HepG2 (cell line): ENCODE results near the gene PNKD. TPM values are rescaled to one million over a fixed set of nuclear protein-coding genes. Genes with fewer than 3 reads are reported as not detected.

Experiments used
- EP300 ChIP-seq, 3 experiments: sonication (generic) in 1 of 3; formaldehyde crosslinking in 1 of 3; IDR thresholded peaks; 2 replicates each; pipeline versions ENCODE4 v1.5.1 to v1.6.1; 2011 to 2020; ENCODE audit warnings: low read depth in 2 of 3, low read length in 2 of 3, borderline replicate concordance in 1 of 3, improper control_type of control experiment in 1 of 3, mild to moderate bottlenecking in 1 of 3, missing genetic modification reagents in 1 of 3, moderate library complexity in 1 of 3
- GABPA ChIP-seq, 2 experiments: IDR thresholded peaks; 2 replicates each; pipeline ENCODE4 v1.6.1; 2011 to 2016; ENCODE audit warnings: low read depth in 2 of 2, low read length in 1 of 2, missing biosample characterization in 1 of 2, missing genetic modification characterization in 1 of 2
- HNRNPLL ChIP-seq: fragments of 200-400 bp; formaldehyde crosslinking; IDR thresholded peaks from 2 replicates; pipeline ENCODE4 v1.6.1; 2017; ENCODE audit warnings: mild to moderate bottlenecking, low read depth, low read length; ENCODE audit not compliant: poor library complexity, severe bottlenecking
- JDP2 ChIP-seq: sonication (generic); formaldehyde crosslinking; IDR thresholded peaks from 2 replicates; pipeline ENCODE4 v1.8.1; 2022; ENCODE audit warnings: missing genetic modification reagents, borderline replicate concordance
- MIER2 ChIP-seq: IDR thresholded peaks from 2 replicates; pipeline ENCODE4 v1.6.1; 2016; ENCODE audit warnings: missing biosample characterization, missing genetic modification reagents
- MTF1 ChIP-seq: sonication (generic); formaldehyde crosslinking; IDR thresholded peaks from 2 replicates; pipeline ENCODE4 v1.5.0; 2020; ENCODE audit warnings: missing genetic modification reagents
- POLR2G ChIP-seq: fragments of 200-400 bp; formaldehyde crosslinking; IDR thresholded peaks from 2 replicates; pipeline ENCODE4 v1.6.1; 2018; ENCODE audit warnings: mild to moderate bottlenecking, low read depth, low read length, moderate library complexity
- SIN3A ChIP-seq: IDR thresholded peaks from 2 replicates; pipeline ENCODE4 v1.6.1; 2011; ENCODE audit warnings: low read depth, mild to moderate bottlenecking, control low read depth, low read length, borderline replicate concordance
- ZNF207 ChIP-seq: fragments of 450-650 bp; IDR thresholded peaks from 2 replicates; pipeline ENCODE4 v1.6.1; 2016; ENCODE audit warnings: antibody characterized with exemption, borderline replicate concordance
- ZNF225 ChIP-seq: sonication (generic); formaldehyde crosslinking; IDR thresholded peaks from 2 replicates; pipeline ENCODE4 v1.4.0; 2020; ENCODE audit warnings: mild to moderate bottlenecking, missing genetic modification reagents
- ZNF431 ChIP-seq: sonication (generic); formaldehyde crosslinking; IDR thresholded peaks from 2 replicates; pipeline ENCODE4 v1.9.0; 2022; ENCODE audit warnings: missing genetic modification reagents, low read depth, mild to moderate bottlenecking, borderline replicate concordance
- ZNF839 ChIP-seq: sonication (generic); formaldehyde crosslinking; IDR thresholded peaks from 2 replicates; pipeline ENCODE4 v1.4.0; 2020; ENCODE audit warnings: missing genetic modification reagents, mild to moderate bottlenecking, borderline replicate concordance
- polyA plus RNA-seq, 8 experiments: library from polyadenylated mRNA; depleted of rRNA in 3 of 8; stranded (reverse) in 7 of 8; unstranded in 1 of 8; fragments of >200 nt; fragmentation: Illumina TruSeq in 4 of 8; extraction: Trizol in 4 of 8; gene quantifications; 2 replicates each; pipeline versions ENCODE4 v1.2.1 to v1.2.3, GENCODE V29; 2011 to 2016; ENCODE audit warnings: low read depth in 4 of 8, missing spikeins in 1 of 8, mixed read lengths in 1 of 8; ENCODE audit not compliant: insufficient read depth in 1 of 8
- total RNA-seq, 5 experiments: library from RNA; depleted of rRNA; stranded (reverse); fragments of >200 nt; fragmentation: Illumina TruSeq; extraction: Trizol; gene quantifications; 2 replicates each; pipeline ENCODE4 v1.2.3, GENCODE V29; 2016; ENCODE audit warnings: low read depth in 1 of 5
- TF ChIP-seq, protein P1 (sequence below): sonication (generic); formaldehyde crosslinking; IDR thresholded peaks from 2 replicates; pipeline ENCODE4 v1.4.0; 2020; ENCODE audit warnings: missing genetic modification reagents, borderline replicate concordance
- TF ChIP-seq, protein P2 (sequence below): sonication (generic); formaldehyde crosslinking; IDR thresholded peaks from 2 replicates; pipeline ENCODE4 v1.5.0; 2020; ENCODE audit warnings: mild to moderate bottlenecking, missing genetic modification reagents
- TF ChIP-seq, protein P3 (sequence below): sonication (generic); formaldehyde crosslinking; IDR thresholded peaks from 2 replicates; pipeline ENCODE4 v1.5.1; 2020; ENCODE audit warnings: mild to moderate bottlenecking, missing genetic modification reagents, borderline replicate concordance

Gene PNKD
- total and polyA plus RNA-seq, 2 of the 13 experiments (the other 11 are each of a cell fraction or from before 2014, with no cell fraction given) = 55.9 to 80.4 TPM

DNA sequence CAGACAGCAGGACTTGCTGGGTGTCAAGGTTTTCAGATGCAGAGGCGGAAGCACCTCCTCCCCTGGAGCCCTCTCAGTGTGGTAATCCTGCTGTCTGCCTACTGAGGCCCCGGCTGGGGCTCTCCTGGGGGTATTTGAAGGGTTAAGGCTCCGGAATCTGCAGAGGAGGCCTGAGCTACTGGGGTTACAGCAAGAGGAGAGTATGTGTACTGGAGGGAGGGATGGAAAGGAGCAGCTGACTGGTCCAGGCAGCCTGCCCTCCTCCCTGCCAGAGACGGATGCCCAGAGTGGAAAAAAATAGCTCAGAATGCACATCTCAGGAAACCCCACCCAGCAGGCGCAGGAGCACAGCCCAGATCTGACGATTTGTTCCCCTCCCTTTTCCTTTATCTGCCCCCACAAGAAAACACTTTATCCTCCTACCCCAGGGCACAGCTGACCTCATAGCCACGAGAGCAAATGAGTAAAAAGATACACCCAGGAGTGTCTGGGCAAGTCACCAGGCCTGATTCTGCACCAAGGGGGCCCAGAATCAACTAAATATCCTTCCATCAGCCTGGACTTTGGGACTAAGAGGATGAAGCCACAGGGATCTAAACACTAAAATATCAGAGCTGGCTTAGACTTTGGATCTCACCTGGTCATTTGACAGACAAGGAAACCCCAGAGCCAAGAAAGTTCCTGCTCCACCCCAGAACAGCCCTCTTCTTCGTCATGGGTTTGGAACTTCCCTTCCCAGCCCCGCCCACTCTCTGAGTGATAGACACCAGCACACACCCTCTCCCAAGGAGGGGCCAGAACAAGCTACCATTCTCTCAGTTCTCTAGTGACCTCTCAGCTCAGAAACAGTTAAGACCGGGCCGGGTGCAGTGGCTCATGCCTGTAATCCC, 16.5 kb downstream of the PNKD start (continued):
- TF ChIP-seq HNRNPLL (no peak), MTF1 (no peak), GABPA (IDR thresholded peaks at IDR 0.05; ENCODE audit: low read depth, low read length) (no peak), GABPA (CRISPR knock-in tag; IDR thresholded peaks at IDR 0.05; ENCODE audit: low read depth) (peak; percentile 52; the same call in 1 of the 2 replicates), ZNF225 (CRISPR knock-in tag) (no peak), ZNF431 (CRISPR knock-in tag) (no peak), POLR2G (peak; percentile 42; the same call in 1 of the 2 replicates), ZNF839 (no peak), JDP2 (CRISPR knock-in tag) (no peak), SIN3A (peak; percentile 84), EP300 (IDR thresholded peaks at IDR 0.05; ENCODE audit: low read depth in 2 of 2, low read length in 2 of 2) (peak in 1 of 2 experiments; percentile 50; a peak in 1 of 4 replicates), EP300 (CRISPR knock-in tag; IDR thresholded peaks at IDR 0.05; ENCODE audit: borderline replicate concordance) (peak; percentile 9; the same call in 1 of the 2 replicates), ZNF207 (no peak), MIER2 (CRISPR knock-in tag) (no peak)
- TF ChIP-seq, protein P1, sequence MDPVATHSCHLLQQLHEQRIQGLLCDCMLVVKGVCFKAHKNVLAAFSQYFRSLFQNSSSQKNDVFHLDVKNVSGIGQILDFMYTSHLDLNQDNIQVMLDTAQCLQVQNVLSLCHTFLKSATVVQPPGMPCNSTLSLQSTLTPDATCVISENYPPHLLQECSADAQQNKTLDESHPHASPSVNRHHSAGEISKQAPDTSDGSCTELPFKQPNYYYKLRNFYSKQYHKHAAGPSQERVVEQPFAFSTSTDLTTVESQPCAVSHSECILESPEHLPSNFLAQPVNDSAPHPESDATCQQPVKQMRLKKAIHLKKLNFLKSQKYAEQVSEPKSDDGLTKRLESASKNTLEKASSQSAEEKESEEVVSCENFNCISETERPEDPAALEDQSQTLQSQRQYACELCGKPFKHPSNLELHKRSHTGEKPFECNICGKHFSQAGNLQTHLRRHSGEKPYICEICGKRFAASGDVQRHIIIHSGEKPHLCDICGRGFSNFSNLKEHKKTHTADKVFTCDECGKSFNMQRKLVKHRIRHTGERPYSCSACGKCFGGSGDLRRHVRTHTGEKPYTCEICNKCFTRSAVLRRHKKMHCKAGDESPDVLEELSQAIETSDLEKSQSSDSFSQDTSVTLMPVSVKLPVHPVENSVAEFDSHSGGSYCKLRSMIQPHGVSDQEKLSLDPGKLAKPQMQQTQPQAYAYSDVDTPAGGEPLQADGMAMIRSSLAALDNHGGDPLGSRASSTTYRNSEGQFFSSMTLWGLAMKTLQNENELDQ (CRISPR knock-in tag) = no peak
- TF ChIP-seq, protein P2, sequence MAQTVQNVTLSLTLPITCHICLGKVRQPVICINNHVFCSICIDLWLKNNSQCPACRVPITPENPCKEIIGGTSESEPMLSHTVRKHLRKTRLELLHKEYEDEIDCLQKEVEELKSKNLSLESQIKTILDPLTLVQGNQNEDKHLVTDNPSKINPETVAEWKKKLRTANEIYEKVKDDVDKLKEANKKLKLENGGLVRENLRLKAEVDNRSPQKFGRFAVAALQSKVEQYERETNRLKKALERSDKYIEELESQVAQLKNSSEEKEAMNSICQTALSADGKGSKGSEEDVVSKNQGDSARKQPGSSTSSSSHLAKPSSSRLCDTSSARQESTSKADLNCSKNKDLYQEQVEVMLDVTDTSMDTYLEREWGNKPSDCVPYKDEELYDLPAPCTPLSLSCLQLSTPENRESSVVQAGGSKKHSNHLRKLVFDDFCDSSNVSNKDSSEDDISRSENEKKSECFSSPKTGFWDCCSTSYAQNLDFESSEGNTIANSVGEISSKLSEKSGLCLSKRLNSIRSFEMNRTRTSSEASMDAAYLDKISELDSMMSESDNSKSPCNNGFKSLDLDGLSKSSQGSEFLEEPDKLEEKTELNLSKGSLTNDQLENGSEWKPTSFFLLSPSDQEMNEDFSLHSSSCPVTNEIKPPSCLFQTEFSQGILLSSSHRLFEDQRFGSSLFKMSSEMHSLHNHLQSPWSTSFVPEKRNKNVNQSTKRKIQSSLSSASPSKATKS (CRISPR knock-in tag) = no peak
- TF ChIP-seq, protein P3, sequence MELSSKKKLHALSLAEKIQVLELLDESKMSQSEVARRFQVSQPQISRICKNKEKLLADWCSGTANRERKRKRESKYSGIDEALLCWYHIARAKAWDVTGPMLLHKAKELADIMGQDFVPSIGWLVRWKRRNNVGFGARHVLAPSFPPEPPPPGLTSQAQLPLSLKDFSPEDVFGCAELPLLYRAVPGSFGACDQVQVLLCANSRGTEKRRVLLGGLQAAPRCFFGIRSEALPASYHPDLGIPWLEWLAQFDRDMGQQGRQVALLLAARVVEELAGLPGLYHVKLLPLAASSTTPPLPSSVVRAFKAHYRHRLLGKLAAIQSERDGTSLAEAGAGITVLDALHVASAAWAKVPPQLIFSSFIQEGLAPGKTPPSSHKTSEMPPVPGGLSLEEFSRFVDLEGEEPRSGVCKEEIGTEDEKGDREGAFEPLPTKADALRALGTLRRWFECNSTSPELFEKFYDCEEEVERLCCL (CRISPR knock-in tag) = no peak
